Keratinocyte (primary cell): ENCODE measurements around the gene GADD45B. TPM values are rescaled to one million over a fixed set of nuclear protein-coding genes. Genes with fewer than 3 reads are reported as not detected.

Experiments used
- DNase-seq: peaks from one replicate; pipeline ENCODE4 v3.0.0-alpha.2; 2011; ENCODE audit warnings: low read depth, missing footprints, low spot score
- FAIRE-seq: peaks from 2 replicates; lab custom pipeline; 2011; peaks lifted over from hg19 to GRCh38; lab: Jason Lieb, UNC
- H2AFZ ChIP-seq: 2 replicates; pipeline ENCODE4 v1.6.0; 2012; ENCODE audit warnings: low read length, control low read depth, inconsistent platforms; ENCODE audit not compliant: control insufficient read depth
- H3K27ac ChIP-seq: 2 replicates; pipeline ENCODE4 v1.5.1; 2011; ENCODE audit warnings: low read length; ENCODE audit not compliant: control insufficient read depth, insufficient read depth
- H3K27me3 ChIP-seq: 3 replicates; pipeline ENCODE4 v1.6.0; 2011; ENCODE audit warnings: low read length; ENCODE audit not compliant: control insufficient read depth, insufficient read depth; ENCODE audit errors: extremely low read depth
- H3K36me3 ChIP-seq, 2 experiments: 2 replicates in 1 of 2; 3 replicates in 1 of 2; pipeline ENCODE4 v1.5.1; 2011; ENCODE audit warnings: low read length in 2 of 2, mild to moderate bottlenecking in 1 of 2; ENCODE audit not compliant: control insufficient read depth in 2 of 2, insufficient read depth in 2 of 2; ENCODE audit errors: extremely low read depth in 1 of 2
- H3K4me1 ChIP-seq: 3 replicates; pipeline ENCODE4 v1.5.1; 2011; ENCODE audit warnings: low read length; ENCODE audit not compliant: control insufficient read depth, insufficient read depth; ENCODE audit errors: extremely low read depth
- H3K4me2 ChIP-seq: 3 replicates; pipeline ENCODE4 v1.6.0; 2011; ENCODE audit warnings: low read depth, low read length; ENCODE audit not compliant: control insufficient read depth, insufficient read depth; ENCODE audit errors: extremely low read depth
- H3K4me3 ChIP-seq, 3 experiments: fragments of 200-600 bp in 1 of 3; sonication (generic) in 1 of 3; 2 replicates in 2 of 3; 3 replicates in 1 of 3; pipeline ENCODE4 v1.5.1; 2011 to 2016; ENCODE audit warnings: low read length in 3 of 3, mild to moderate bottlenecking in 3 of 3, control low read depth in 2 of 3, inconsistent platforms in 1 of 3, low read depth in 1 of 3, mixed read lengths in 1 of 3, mixed run types in 1 of 3, moderate library complexity in 1 of 3; ENCODE audit not compliant: control insufficient read depth in 2 of 3, insufficient read depth in 2 of 3; ENCODE audit errors: extremely low read depth in 1 of 3
- H3K79me2 ChIP-seq: 2 replicates; pipeline ENCODE4 v1.6.0; 2012; ENCODE audit warnings: low read length; ENCODE audit not compliant: control insufficient read depth, insufficient read depth
- H3K9ac ChIP-seq: 3 replicates; pipeline ENCODE4 v1.6.0; 2011; ENCODE audit warnings: low read length; ENCODE audit not compliant: control insufficient read depth, insufficient read depth; ENCODE audit errors: extremely low read depth
- H3K9me1 ChIP-seq: 3 replicates; pipeline ENCODE4 v1.6.0; 2011; ENCODE audit warnings: low read length; ENCODE audit not compliant: control insufficient read depth, insufficient read depth; ENCODE audit errors: extremely low read depth
- H3K9me3 ChIP-seq: 2 replicates; pipeline ENCODE4 v1.5.1; 2012; ENCODE audit warnings: low read depth, low read length; ENCODE audit not compliant: control insufficient read depth
- H4K20me1 ChIP-seq: 3 replicates; pipeline ENCODE4 v1.6.0; 2011; ENCODE audit warnings: low read length; ENCODE audit not compliant: control insufficient read depth, insufficient read depth; ENCODE audit errors: extremely low read depth
- EZH2 ChIP-seq: IDR thresholded peaks from one replicate; pipeline ENCODE4 v1.6.1; 2012; ENCODE audit warnings: inconsistent platforms, mild to moderate bottlenecking, low read length, moderate library complexity
- dilution Hi-C: fragments of 300-500 bp; cut with MboI; formaldehyde crosslinking; loops from one replicate; pipeline ENCODE4 v1.7.0; 2020; ENCODE audit warnings: low sequenced_read_pairs; ENCODE audit not compliant: extremely low pct_ligation_motif_present
- polyA plus RNA-seq, 5 experiments: library from polyadenylated mRNA; depleted of rRNA in 3 of 5; stranded (reverse) in 3 of 5; stranded (forward) in 1 of 5; unstranded in 1 of 5; fragments of >200 nt; gene quantifications; 1 replicate in 1 of 5; 2 replicates in 3 of 5; 3 replicates in 1 of 5; pipeline versions ENCODE4 v1.2.1 to v1.2.3, GENCODE V29; 2011 to 2012; ENCODE audit warnings: missing spikeins in 2 of 5, low read depth in 1 of 5, low replicate concordance in 1 of 5
- TF ChIP-seq, protein P1 (sequence below), 3 experiments: IDR thresholded peaks in 1 of 3; conservative IDR thresholded peaks in 1 of 3; optimal IDR thresholded peaks in 1 of 3; 2 replicates in 2 of 3; 3 replicates in 1 of 3; pipeline versions ENCODE3 to v1.5.1; 2011; ENCODE audit warnings: low read length in 3 of 3, mild to moderate bottlenecking in 3 of 3, moderate library complexity in 2 of 3, control low read depth in 1 of 3, inconsistent platforms in 1 of 3; ENCODE audit not compliant: insufficient read depth in 2 of 3; ENCODE audit errors: extremely low read depth in 1 of 3

The GADD45B gene
- polyA plus RNA-seq, 1 donor (not counting 4 experiments of a cell fraction or from before 2014, with no cell fraction given): 20.6 TPM

DNA sequence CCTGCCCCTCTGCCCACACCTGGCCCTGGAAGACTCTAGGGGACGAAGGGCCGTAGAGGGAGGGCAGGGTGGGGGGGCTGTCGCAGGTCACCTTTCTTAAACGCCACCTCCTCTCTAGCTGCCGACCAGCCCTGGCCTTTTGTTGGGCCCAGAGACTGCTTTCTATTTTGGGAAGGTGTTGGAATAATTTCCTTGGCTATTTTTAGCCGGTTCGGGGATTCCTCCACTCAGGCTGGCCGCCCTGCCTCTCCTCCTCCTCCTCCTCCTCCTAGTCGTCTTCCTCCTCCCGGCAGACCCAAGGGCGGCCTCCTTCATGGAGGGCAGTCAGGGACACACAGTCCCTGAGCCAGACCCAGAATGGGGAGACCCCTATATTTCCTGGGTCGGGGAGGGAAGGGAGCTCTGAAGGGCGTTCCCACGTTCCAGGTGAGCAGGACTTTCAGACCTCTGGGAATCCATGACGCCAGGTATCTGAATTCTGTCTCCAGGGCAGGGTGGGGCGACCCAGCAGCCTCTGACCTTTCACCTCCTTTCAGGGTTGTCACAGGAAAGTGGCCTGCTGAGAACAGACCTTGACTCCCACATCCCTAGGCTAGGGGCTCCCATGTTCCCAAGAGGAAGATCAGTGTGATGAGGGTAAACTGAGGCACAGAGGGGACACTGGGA is 19.9 kb downstream of the GADD45B start:
- no peaks in the 10 kb centered on the region for H3K36me3 ChIP-seq
- no peak overlapping the region for H3K9ac ChIP-seq
- dilution Hi-C loops: no loop called here
- peak overlapping the region in 1 of 3 experiments; percentile 34 for H3K4me3 ChIP-seq
- H3K27ac ChIP-seq: no peak overlapping the region
- FAIRE-seq: no peak
- H2AFZ ChIP-seq: no peak overlapping the region
- H3K27me3 ChIP-seq: no peaks in the 10 kb centered on the region
- TF ChIP-seq EZH2: no peak
- no peaks in the 10 kb centered on the region for H3K9me1 ChIP-seq
- no peaks in the 10 kb centered on the region for H3K9me3 ChIP-seq
- peak overlapping the region; percentile 27 for H3K4me2 ChIP-seq
- no peak for DNase-seq
- H3K4me1 ChIP-seq: peaks cover 43% of the 10 kb centered on the region
- H4K20me1 ChIP-seq: peaks cover 7% of the 10 kb centered on the region
- H3K79me2 ChIP-seq: no peaks in the 10 kb centered on the region

- Histone ChIP-seq H3K36me3 (no peaks in the 10 kb centered on the region), H3K4me1 (peaks cover 33% of the 10 kb centered on the region)
- no peak for TF ChIP-seq EZH2
- TF ChIP-seq, protein P1, sequence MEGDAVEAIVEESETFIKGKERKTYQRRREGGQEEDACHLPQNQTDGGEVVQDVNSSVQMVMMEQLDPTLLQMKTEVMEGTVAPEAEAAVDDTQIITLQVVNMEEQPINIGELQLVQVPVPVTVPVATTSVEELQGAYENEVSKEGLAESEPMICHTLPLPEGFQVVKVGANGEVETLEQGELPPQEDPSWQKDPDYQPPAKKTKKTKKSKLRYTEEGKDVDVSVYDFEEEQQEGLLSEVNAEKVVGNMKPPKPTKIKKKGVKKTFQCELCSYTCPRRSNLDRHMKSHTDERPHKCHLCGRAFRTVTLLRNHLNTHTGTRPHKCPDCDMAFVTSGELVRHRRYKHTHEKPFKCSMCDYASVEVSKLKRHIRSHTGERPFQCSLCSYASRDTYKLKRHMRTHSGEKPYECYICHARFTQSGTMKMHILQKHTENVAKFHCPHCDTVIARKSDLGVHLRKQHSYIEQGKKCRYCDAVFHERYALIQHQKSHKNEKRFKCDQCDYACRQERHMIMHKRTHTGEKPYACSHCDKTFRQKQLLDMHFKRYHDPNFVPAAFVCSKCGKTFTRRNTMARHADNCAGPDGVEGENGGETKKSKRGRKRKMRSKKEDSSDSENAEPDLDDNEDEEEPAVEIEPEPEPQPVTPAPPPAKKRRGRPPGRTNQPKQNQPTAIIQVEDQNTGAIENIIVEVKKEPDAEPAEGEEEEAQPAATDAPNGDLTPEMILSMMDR (optimal IDR thresholded peaks at IDR 0.05 in 1 of 3, IDR thresholded peaks at IDR 0.05 in 1 of 3, conservative IDR thresholded peaks at IDR 0.05 in 1 of 3; ENCODE audit: extremely low read depth in 1 of 3, insufficient read depth in 2 of 3, low read length in 3 of 3): no peak
Observed at GRCh38 chr19:2497186-2497585, 21.3 kb downstream of the GADD45B start.

GRCh38 chr19:2500156-2500555 is 24.2 kb downstream of the GADD45B start:
- Histone ChIP-seq H3K9ac (no peak overlapping the region), H3K4me3 (no peak overlapping the region), H3K27me3 (no peaks in the 10 kb centered on the region), H2AFZ (no peak overlapping the region), H4K20me1 (no peaks in the 10 kb centered on the region), H3K9me1 (peaks cover 3% of the 10 kb centered on the region), H3K27ac (no peak overlapping the region), H3K36me3 (no peaks in the 10 kb centered on the region), H3K4me1 (peaks cover 27% of the 10 kb centered on the region), H3K9me3 (no peaks in the 10 kb centered on the region), H3K4me2 (no peak overlapping the region), H3K79me2 (no peaks in the 10 kb centered on the region)
- dilution Hi-C loops: no loop called here
- TF ChIP-seq, protein P1 (optimal IDR thresholded peaks at IDR 0.05 in 1 of 3, IDR thresholded peaks at IDR 0.05 in 1 of 3, conservative IDR thresholded peaks at IDR 0.05 in 1 of 3; ENCODE audit: extremely low read depth in 1 of 3, insufficient read depth in 2 of 3, low read length in 3 of 3): no peak
- TF ChIP-seq EZH2: no peak
- no peak for FAIRE-seq
- DNase-seq: no peak

More at GRCh38 chr19:2497186-2497585, 21.3 kb downstream of the GADD45B start:
- DNase-seq: no peak
- Histone ChIP-seq H3K9me1 (no peaks in the 10 kb centered on the region), H3K9ac (no peak overlapping the region), H4K20me1 (no peaks in the 10 kb centered on the region), H3K4me2 (no peak overlapping the region), H3K9me3 (no peaks in the 10 kb centered on the region), H2AFZ (no peak overlapping the region), H3K79me2 (no peaks in the 10 kb centered on the region), H3K4me3 (no peak overlapping the region), H3K27ac (no peak overlapping the region), H3K27me3 (no peaks in the 10 kb centered on the region)
- dilution Hi-C loops: no loop called here
- FAIRE-seq: no peak
